Activated B cell treated with CpG ODN at 0.5 μM for 24 hours (primary cell): Measurements from ENCODE around the gene BICDL1. TPM values are rescaled to one million over a fixed set of nuclear protein-coding genes. Genes with fewer than 3 reads are reported as not detected.
A peak's percentile ranks its signal among the peaks of the same experiment; 100 is the strongest.

ENCODE experiments used
- ATAC-seq: fragments of 200-7000 bp; cut with Tn5 transposase; one replicate; pipeline ENCODE4 v1.10.0; 2021; ENCODE audit warnings: low read depth, mild to moderate bottlenecking, moderate library complexity
- CTCF ChIA-PET: fragments of 350-600 bp; sonication (Branson Sonifier 250); formaldehyde crosslinking; loops from one replicate; lab custom pipeline; 2021; ENCODE audit warnings: antibody characterized with exemption; lab: Charles Lee
- POLR2A ChIA-PET: fragments of 350-600 bp; sonication (Branson Sonifier 250); formaldehyde crosslinking; loops from one replicate; lab custom pipeline; 2021; ENCODE audit warnings: antibody characterized with exemption; lab: Charles Lee
- DNase-seq: peaks from one replicate; pipeline ENCODE4 v3.0.0; 2022
- H3K27ac Mint-ChIP-seq: one replicate; pipeline ENCODE4 v1.8.0; 2020; ENCODE audit warnings: mixed read lengths
- H3K27me3 Mint-ChIP-seq: one replicate; pipeline ENCODE4 v1.8.0; 2021; ENCODE audit warnings: mixed read lengths
- H3K36me3 Mint-ChIP-seq: one replicate; pipeline ENCODE4 v1.8.0; 2021; ENCODE audit warnings: low read depth, mixed read lengths
- H3K4me1 Mint-ChIP-seq: one replicate; pipeline ENCODE4 v1.8.0; 2021; ENCODE audit warnings: mixed read lengths
- H3K4me3 Mint-ChIP-seq: one replicate; pipeline ENCODE4 v1.8.0; 2020; ENCODE audit warnings: mild to moderate bottlenecking, mixed read lengths
- H3K9me3 Mint-ChIP-seq: one replicate; pipeline ENCODE4 v1.8.0; 2020; ENCODE audit warnings: mixed read lengths
- intact Hi-C: fragments of 100-400 bp; cut with micrococcal nuclease; formaldehyde crosslinking; loops from one replicate; pipeline ENCODE4 v1.15.1; 2024
- total RNA-seq: library from RNA; stranded (reverse); gene quantifications from 2 replicates; pipeline ENCODE4 v1.2.3, GENCODE V29; 2022
- TF ChIP-seq, protein P1 (sequence below): fragments of 200-600 bp; IDR thresholded peaks from one replicate; pipeline ENCODE4 v1.8.0; 2022; ENCODE audit warnings: antibody characterized with exemption, mild to moderate bottlenecking

Gene BICDL1
- total RNA-seq, 1 donor from 2014 or later = 16.8 TPM

DNA sequence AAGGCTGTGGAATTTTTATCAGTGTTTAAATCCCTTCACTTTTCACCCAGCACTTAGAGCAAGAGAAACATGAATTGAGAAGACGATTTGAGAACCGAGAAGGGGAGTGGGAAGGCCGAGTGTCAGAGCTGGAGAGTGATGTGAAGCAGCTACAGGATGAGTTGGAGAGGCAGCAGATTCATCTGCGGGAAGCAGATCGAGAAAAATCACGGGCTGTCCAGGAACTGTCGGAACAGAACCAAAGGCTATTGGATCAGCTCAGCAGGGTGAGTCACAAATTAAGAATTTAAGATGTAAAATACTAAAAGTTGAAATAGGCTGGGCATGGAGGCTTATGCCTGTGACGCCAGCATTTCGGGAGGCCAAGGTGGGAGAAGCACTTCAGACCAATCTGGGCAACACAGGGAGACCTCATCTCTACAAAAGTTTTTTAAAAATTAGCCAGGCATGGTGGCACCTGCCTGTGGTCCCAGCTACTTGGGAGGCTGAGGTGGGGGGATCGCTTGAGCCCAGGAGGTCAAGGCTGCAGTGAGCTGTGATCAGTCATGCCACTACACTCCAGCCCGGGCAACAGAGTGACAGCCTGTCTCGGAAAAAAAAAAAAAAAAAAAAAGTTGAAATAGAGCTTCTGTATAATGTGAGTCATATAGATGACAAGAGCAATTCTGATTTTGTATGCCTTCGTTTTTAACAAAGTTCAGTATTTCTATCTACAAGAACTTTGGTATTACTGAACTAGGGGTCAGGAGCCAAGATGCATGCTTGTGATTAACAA, 9.6 kb downstream of the BICDL1 start:
- peaks cover 23% of the 10 kb centered on the region for H3K36me3 Mint-ChIP-seq

DNA sequence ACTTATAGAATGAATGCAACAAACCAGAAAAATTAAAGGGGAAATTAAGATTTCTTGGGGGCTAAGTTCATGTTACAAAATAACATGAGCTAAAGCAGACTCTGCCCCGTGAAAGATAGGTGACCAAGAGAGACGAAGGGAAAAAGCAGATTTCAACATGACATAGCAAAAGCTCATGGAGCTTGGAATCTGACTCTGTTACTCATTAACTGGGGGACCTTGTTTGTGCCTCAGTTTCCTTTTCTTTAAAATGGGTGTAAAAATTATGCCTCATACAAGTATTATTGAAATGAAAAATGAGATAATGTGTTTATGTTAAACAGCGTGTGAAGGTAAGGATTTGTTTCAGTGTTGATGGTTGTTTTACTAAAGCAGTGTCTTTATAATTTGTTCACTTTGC, 11.5 kb downstream of the BICDL1 start:
- TF ChIP-seq, protein P1, sequence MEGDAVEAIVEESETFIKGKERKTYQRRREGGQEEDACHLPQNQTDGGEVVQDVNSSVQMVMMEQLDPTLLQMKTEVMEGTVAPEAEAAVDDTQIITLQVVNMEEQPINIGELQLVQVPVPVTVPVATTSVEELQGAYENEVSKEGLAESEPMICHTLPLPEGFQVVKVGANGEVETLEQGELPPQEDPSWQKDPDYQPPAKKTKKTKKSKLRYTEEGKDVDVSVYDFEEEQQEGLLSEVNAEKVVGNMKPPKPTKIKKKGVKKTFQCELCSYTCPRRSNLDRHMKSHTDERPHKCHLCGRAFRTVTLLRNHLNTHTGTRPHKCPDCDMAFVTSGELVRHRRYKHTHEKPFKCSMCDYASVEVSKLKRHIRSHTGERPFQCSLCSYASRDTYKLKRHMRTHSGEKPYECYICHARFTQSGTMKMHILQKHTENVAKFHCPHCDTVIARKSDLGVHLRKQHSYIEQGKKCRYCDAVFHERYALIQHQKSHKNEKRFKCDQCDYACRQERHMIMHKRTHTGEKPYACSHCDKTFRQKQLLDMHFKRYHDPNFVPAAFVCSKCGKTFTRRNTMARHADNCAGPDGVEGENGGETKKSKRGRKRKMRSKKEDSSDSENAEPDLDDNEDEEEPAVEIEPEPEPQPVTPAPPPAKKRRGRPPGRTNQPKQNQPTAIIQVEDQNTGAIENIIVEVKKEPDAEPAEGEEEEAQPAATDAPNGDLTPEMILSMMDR = no peak
- no peak for DNase-seq
- Mint-ChIP-seq H3K9me3 (no peaks in the 10 kb centered on the region), H3K27me3 (no peaks in the 10 kb centered on the region), H3K4me1 (no peaks in the 10 kb centered on the region), H3K36me3 (peaks cover 21% of the 10 kb centered on the region), H3K27ac (no peak overlapping the region), H3K4me3 (no peak overlapping the region)
- CTCF ChIA-PET = no interaction called here
- intact Hi-C loops = no loop called here
- POLR2A ChIA-PET = no interaction called here
- no peak for ATAC-seq

More for the DNA sequence above, 9.6 kb downstream of the BICDL1 start:
- peaks cover 9% of the 10 kb centered on the region for H3K4me1 Mint-ChIP-seq
- no peak overlapping the region for H3K27ac Mint-ChIP-seq
- no peaks in the 10 kb centered on the region for H3K27me3 Mint-ChIP-seq
- ChIA-PET CTCF (no interaction called here), POLR2A (no interaction called here)
- no peaks in the 10 kb centered on the region for H3K9me3 Mint-ChIP-seq
- DNase-seq (no peak), ATAC-seq (no peak)
- TF ChIP-seq, protein P1 = no peak
- no peak overlapping the region for H3K4me3 Mint-ChIP-seq
- intact Hi-C loops = no loop called here

DNA sequence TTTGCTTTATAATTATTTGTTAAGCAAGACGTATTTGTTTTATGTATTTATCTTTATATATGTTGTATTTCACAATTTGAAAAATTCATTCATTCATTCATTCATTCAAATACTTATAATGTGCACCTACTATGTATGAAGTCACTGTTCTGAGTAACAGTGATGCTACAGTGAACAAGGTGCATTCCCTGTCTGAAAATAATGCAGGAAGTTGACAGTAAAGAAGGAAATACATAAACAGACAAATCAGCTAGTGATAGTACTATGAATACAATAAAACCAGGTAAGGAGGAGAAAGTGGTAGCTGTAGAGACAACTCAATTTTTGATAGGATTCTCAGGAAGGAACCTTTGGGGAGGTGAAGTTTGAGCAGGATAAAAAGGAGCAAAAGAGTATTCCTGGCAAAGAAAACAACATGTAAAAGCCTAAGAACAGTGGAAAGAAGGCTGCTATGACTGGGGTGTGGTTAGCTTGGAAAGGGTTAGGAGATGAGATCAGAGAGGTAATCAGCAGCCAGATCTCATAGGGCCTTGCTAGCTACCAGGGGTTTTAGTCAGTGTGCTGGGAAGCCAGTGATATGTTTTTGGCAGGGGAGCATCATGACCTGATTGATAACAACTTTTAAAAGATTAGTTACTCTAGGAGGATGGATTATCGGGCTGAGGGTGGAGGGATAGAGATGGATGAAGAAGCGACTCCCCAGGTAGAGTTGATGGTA, 17.4 kb downstream of the BICDL1 start:
- POLR2A ChIA-PET = interaction anchor here (1.7 kb wide), 1 partner anchor 17 kb away, joined by 12 read pairs; the partner anchor contains the start of gene BICDL1

DNA sequence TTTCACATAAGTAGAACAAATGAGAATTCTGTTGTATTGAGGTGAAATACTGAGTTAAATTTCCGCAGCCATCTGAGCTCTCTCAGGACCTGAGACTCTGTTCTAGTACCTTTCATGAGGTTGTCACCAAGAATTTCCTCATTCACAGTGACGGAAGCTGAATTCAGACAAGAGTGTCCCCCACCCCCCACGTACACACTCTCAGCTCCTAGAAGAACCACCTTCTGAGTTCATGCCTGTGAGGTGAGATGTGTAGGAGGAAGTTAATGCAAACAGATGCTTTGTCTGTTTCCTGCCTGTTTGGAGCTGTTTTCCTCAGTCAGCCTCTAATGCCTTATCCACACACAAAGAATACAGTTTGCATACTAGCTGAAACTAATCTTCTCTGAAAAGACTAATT, 18.2 kb downstream of the BICDL1 start:
- intact Hi-C loops = no loop called here
- peaks cover 36% of the 10 kb centered on the region for H3K4me1 Mint-ChIP-seq
- no peaks in the 10 kb centered on the region for H3K9me3 Mint-ChIP-seq
- peaks cover 10% of the 10 kb centered on the region for H3K36me3 Mint-ChIP-seq
- POLR2A ChIA-PET = interaction anchor here (0.5 to 1.7 kb wide), 5 partner anchors 13 to 136 kb away, joined by 4 to 14 read pairs (median 6); partner anchors contain the start of gene BICDL1
- no peaks in the 10 kb centered on the region for H3K27me3 Mint-ChIP-seq
- ATAC-seq = peak; percentile 58
- no peak for DNase-seq
- CTCF ChIA-PET = no interaction called here
- H3K27ac Mint-ChIP-seq = peak overlapping the region; percentile 62
- H3K4me3 Mint-ChIP-seq = no peak overlapping the region
- TF ChIP-seq, protein P1 = no peak

More for the DNA sequence above, 17.4 kb downstream of the BICDL1 start:
- Mint-ChIP-seq H3K9me3 (no peaks in the 10 kb centered on the region), H3K36me3 (peaks cover 10% of the 10 kb centered on the region), H3K27ac (no peak overlapping the region), H3K27me3 (no peaks in the 10 kb centered on the region), H3K4me1 (peaks cover 29% of the 10 kb centered on the region), H3K4me3 (no peak overlapping the region)
- intact Hi-C loops = no loop called here
- TF ChIP-seq, protein P1 = no peak
- CTCF ChIA-PET = no interaction called here
- ATAC-seq (no peak), DNase-seq (no peak)

DNA sequence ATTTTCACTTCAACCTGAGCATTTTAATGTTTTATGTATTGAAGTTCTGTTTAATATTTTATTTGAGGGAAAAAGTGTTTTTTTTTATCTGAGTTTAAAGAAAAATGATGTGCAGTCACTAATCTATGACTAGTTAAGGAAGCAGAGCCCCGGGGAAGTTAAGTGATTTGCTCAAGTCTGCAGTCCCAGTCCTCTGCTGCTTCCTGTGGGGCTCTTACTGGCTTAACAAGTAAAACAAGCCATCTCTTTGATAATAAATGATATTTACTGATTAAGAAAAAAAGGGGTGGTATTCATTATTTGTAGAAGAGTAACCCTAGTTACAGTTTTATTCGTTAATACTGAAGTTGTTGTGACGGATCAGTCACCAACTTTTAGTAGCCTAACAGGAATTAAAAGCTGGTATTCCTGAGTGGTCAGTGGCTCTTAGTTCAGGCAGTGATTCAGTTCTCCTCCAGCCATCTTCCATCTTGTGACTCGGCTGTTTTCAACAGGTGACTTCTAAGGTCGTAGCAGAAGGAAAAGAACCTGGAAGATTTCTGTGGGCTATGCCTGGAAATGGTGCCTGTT, 21.7 kb downstream of the BICDL1 start:
- peaks cover 64% of the 10 kb centered on the region for H3K4me1 Mint-ChIP-seq
- peak overlapping the region; percentile 38 for H3K27ac Mint-ChIP-seq
- H3K9me3 Mint-ChIP-seq = no peaks in the 10 kb centered on the region
- TF ChIP-seq, protein P1 = no peak
- DNase-seq (no peak), ATAC-seq (no peak)
- no peak overlapping the region for H3K4me3 Mint-ChIP-seq
- peaks cover 4% of the 10 kb centered on the region for H3K36me3 Mint-ChIP-seq
- ChIA-PET CTCF (no interaction called here), POLR2A (no interaction called here)
- H3K27me3 Mint-ChIP-seq = no peaks in the 10 kb centered on the region
- intact Hi-C loops = loop anchor here (5.0 kb wide), 1 partner anchor 282 kb away; the partner anchor contains the start of genes RNU4-1 and RNU4-2
